Activated CD4-positive, alpha-beta T cell treated with anti-CD3 and anti-CD28 coated beads, Interleukin-2, amount 50 U/mL, for 24 hours (primary cell): ENCODE results near the gene RASGRF1.

ENCODE experiments used
- DNase-seq, 2 donors: peaks; one replicate each; pipeline ENCODE4 v3.0.0-alpha.2; 2020; ENCODE audit warnings: low read depth in 1 of 2, low spot score in 1 of 2

The RASGRF1 gene

DNA sequence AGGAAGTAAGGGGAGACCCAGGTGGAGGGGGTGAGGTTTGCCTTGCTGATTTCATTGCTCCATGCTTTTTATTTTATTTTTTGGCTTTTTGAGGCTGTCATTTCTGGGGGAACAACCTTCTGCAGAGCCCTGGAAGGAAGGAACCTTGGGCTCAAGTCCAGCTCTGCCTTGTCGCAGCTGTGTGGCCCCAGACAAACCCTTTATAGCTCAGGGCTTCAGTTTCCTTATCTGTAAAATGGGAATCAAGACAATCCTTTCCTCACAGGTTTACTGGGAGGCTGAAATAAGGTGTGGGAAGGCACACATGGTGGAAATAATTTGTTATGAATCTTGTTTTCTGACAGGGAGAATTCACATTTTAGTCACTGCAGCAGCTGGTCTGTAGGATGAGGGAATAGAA, 100.3 kb downstream of the RASGRF1 start:
- no peak for DNase-seq

DNA sequence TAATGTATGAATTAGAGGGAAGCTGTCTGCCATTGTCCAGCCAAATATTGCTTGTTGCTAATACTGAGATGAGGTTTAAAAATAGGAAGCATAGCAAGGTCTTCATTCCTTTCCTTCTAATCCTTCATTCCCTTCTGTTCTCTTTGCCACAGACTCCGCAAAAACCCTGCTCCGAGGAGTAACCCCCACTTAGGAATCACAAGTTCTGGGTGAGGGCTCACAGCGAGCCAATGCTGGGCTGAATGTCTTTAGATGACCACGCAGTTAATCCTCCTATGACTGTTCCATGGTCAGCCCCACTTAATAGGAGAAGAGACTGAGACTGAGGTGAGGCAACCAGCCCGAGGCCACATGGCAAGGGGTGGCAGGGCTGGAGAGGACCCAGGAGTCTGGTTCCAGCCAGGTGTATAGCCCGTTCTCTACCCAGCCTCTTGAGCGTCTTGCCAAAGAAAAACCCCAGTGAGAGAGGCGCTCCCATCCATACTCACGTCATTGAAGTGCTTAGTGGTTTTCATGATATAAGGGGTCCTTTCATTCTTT, 100.8 kb downstream of the RASGRF1 start:
- no peak for DNase-seq

DNA sequence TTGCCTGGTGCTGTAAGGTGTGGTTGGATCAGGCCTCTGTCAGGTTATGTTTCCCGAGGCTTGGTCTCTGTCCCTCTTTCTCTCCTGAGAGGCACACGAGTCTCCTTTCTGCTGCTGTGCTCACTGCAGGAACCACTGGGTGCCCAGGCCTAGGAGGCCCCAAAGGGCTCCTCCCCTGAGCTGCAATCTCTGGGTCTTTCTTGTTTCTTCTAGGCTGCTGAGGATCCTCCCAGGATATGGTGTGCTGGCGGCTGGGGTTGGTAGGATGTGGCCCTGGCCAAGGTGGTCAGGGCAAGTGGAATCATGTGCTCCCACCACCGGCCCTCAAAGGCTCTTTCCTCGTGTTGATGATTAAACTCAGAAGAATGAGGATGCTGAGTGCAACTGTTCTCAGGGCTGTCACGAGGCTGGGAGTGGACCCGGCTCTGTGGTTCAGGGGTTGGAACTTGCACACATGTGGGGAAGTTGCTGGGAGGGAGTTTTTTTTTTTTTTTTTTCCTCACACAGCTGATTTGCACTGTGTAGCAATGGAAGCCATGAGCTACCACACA, 102.1 kb downstream of the RASGRF1 start:
- DNase-seq, result no peak

DNA sequence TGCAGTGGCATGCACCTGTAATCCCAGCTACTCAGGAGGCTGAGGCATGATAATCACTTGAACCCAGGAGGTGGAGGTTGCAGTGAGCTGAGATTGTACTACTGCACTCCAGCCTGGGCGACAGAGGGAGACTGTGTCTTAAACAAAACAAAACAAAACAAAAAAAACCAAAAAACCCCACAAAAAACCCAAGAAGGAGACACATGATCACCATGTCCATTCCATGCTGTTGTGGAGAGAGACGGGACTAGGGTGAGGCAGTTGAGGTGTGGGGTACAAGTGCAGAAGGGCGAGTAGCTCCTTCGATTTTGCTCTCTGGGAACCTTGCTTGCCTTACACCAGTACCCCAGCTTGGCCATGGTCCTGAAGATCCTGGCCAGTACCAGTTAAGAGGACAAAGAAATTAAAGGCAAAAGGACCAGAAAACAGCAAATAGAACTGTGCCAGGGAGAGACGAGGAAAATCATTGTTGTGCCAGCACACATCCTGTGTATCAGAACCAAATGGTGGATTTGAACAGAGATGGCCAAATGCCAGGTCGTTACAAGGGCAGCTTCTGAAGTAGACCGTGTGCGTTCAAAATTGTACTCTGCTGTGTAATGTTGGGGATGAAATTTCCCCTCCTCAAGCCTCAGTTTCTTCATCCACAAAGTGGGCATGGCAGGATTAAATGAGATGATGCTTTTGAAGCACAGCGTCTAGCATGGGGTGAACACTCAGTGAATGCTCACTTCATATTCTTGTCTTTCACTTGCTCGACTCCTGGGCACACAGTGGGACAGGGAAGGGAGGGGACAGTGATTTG, 102.8 kb downstream of the RASGRF1 start:
- no peak for DNase-seq

DNA sequence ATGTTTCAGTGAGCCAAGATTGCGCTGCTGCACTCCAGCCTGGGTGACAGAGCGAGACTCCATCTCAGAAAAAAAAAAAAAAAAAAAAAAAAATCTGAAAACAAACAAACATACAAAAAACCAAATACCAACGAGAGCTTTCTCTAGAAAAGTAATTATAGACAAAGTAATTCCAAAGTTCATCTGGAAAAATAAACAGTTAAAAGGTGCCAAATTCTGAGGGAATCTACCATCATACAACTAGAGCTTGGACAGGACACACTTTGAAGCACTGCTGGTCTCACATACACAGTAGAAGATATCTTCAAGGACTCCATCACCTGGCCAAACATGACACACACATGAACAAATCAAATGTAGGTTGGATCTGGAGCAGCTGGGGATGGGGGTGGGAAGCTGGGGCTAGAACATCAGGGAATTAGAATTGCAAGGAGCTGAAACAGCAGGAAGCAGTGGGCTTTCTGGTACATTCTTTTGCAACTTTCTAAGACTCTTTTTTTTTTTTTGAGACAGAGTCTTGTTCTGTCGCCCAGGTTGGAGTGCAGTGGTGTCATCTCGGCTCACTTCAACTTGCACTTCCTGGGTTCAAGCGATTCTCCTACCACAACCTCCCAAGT, 104.6 kb downstream of the RASGRF1 start:
- DNase-seq, result no peak

DNA sequence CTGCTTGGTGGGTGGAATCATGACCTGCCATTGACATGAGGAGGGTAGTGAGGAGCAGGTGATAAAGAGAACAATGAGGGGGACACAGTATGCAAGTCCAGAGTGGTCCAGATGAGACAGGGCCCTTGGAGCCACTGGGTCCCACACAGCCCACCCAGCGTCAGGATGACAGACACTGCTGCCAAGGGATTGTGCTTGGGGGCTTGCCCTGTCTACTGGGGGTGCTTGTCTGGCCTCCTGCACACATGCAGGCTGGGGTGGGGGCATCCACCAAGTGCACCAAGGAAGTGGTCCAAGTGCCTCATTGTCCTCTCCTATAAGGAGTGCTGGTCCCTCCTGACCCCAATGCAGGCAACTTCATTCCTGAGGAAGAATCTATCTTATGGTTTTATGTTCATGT, 106.5 kb downstream of the RASGRF1 start:
- DNase-seq, result no peak

DNA sequence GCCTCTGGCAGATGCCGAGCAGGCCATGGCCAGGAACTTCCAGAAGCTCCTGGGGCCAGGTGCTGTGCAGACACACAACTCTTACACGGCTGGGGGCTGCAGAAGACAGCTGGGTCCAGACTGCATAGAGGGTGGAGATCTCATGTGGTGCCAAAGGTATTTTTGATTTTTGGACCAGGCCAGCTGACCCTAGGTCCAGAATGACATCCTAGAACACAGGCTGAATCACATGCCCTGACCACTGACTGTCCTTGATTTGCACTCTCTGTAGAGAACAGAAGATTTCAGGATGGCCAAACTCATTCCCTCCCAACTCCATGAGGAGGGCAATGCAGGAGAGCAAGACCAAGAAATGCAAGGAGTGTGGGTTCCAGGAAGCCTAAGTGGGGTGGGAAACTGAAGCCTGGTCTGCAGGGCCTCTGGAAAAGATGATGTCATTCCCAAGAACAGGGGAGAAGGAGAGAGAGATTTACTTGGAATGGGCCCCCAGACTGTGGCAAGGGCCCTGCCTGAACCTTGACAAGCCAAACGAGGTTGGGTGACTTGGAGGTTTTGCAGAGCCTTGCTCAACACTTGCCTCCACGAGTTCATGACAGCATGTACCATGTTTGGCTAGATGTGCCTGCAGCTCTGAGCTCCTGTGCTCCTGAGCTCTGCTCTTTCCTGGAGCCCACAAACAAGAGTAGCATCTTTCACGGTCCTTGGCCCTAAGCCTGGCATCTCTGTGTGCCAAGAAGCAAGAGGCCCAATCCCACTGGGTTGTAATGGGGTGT, 107.2 kb downstream of the RASGRF1 start:
- DNase-seq, result no peak

DNA sequence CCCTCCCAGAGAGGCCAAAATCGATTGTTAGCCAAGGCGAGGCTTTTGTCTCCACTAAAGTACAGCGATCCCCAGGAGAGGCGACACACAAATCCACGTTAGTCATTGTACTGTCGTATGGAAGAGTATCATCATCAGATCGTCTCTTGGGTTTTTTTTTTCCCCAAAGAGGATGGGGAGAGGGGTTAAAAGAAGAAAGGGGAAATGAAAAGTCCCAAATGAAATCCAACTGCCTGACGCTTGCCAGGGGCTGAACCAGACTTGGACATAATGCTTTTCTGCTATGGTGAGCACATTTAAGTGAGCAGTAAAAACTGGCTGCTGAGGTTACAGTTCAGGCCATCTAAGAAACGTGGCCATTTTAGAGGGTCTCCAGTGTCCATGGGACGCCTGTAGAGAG, 107.8 kb downstream of the RASGRF1 start:
- no peak for DNase-seq

DNA sequence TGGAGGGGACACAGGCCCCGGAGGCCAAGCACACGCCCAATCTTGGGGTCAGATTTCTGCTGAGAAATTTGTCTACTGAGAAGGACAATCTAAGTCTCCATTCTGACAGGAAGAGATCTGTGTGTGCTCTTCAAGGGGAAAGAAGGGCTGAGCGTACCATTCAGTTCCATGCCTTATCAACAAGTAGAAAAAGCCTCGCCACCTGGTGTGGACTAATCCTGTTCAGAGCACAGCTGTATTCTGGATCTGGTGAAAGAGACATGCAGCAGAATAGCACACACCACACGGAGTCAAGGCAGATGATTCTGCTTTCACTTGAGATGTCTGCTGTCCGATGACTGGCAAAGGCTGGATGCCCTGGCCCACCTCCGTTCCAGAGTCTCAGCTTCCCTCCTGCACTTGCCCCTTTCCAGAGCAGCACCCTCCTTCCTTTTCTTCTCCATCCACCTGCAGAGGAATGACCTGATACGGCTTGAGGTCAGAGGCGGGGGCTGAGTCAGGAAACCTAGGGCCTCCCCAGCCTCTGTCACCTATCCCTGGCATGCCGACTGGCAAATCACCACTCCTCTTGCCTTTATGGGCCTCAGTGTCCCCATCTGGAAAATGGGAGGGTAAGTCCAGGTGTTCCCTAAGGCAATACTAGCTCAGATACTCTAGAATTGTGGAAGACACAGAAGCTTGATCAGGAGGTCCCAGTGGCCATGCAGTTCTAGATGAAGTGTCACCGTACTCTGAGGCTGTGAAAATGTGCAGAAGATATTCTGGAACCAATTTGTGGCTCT, 108.9 kb downstream of the RASGRF1 start:
- no peak for DNase-seq

DNA sequence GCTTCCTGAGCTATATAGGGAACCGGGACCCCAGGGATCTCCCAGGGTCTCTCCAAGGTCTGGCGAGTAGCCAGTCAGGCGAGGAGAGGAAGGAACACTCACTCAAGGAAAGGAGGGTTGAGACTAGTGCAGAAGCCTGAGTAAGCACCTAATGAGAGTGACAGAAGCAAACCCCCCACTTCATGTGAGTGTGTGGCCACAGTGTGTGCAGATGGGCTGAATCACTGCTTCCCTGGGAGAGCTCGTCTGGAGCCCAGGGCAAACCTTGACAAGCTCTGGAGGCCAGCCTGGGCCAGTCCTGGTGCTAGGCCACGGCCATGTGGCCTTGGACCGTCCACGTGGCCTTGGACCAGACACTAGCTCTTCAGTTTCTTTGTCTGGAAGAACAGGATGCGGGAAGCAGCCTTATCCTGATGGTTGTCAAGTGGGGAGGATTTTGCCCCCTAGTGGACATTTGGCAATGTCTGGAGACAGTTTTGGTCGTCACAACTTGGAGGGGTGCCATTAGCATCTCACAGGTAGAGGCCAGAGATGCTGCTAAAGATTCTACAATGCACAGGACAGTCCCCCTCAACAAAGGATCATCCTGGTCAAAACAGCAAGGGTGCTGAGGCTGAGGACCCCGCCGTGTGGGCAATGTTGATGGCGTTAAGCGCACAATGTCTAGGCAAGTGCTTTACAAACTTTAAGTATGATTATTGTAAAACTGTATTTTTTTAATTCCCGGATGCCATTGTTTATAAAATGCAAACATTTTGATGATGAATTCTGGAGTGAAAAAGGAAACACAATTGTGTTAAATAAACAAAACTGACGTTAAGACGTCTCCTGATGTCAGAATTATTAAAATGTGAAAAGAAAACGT, 110.9 kb downstream of the RASGRF1 start:
- DNase-seq, result peak in 1 of 2 donors; percentile 4

DNA sequence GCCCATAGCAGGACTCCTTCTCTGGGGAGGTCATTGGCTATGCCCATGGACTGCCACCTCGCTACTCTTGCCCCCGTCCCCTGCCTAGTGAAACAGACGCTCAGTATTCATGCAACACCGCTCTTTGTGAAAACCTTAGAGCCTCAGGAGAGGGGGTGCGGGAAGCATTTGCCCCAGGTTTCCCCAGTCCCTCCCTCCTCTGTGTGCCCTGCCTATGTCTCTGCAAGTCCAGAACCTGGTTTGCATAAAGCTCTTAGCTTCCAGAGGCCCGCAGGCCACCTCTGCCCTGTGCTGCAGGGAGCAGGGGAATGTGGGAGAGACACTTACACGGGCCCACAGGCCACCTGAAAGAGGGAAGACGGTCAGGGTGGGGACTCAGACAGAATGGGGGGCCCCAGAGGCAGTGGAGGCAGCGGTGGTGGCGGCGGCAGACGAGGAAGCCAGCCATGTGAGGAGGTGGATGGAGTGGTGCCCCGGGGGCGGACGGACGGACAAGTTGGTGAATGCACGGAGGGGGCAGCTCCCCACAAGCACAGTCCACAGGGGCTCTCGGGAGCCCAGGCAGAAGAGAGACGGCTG, 111.9 kb downstream of the RASGRF1 start:
- no peak for DNase-seq

DNA sequence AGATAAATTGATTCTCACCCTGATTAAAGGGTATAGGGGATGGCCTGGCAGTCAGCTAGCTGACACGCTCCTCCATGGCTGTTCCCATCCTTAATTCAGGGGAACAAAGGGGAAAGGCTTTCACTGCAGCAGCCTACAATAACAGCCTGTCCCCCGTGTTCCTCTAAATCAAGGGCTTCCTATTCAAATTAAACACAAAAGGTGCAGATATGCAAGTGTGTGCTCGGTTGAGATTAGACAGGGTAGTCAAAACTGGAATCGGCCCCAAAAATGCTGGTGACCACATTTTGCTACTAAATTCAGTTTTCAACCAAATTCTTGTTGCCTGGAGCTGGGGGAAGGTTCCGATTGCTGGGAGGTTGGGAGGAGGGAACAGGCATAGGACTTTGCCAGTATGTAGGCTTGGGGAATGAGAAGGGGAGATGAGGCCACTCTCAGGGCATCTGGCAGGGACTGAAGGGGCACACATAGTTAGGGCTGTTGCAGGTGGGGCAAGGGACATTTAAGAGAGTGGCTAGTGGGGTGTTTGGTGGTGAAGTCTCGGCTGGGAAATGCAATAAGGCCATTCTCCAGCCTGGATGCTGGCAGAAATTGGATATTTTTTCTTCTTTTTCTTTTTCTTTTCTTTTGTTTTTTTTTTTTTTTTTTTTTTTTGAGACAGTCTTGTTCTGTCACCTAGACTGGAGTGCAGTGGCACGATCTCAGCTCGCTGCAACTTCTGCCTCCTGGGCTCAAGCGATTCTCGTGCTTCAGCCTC, 112.8 kb downstream of the RASGRF1 start:
- no peak for DNase-seq

DNA sequence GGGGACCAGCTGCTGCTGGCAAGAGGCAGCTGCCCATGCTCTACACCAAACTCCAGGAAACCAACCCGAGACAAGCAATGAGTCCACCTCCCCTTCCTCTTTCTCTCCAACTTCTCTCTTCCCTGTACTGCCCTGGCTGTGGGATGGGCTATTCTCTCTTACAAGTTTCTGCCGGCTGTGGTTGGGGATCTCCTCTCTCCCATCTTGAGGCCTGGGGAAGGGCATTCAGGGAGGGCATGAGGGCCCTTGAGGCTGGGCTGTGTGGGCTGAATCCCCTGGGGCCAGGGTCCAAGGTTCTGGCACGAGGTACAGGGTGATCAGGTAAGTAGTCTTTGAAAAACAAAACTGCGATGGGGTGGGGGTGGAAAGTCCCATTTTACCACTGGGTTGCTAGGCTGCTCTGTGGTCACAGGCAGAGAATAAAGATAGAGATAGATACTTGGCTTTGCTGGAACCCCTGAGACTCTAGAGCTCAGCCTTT, 113.4 kb downstream of the RASGRF1 start:
- DNase-seq, result no peak

DNA sequence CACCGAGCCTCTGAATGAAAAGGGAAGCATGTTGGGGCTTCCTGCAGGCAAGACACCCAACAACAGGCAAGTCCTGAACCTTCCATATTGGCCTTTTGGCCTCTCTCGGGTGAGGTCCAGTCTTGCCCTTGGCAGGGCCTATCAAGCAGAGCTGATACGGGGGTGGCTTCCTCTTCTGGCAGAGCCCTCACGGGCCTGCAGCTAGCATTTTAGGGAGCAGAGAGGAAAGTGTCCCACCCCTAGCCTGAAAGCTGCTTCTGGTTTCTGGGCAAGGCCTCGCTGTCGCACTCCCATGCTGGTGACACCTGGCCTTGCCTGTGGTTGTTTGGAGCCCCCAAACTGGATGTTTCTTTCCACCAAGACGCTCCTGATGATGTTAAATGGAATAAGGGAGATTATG, 113.9 kb downstream of the RASGRF1 start:
- DNase-seq, result no peak

DNA sequence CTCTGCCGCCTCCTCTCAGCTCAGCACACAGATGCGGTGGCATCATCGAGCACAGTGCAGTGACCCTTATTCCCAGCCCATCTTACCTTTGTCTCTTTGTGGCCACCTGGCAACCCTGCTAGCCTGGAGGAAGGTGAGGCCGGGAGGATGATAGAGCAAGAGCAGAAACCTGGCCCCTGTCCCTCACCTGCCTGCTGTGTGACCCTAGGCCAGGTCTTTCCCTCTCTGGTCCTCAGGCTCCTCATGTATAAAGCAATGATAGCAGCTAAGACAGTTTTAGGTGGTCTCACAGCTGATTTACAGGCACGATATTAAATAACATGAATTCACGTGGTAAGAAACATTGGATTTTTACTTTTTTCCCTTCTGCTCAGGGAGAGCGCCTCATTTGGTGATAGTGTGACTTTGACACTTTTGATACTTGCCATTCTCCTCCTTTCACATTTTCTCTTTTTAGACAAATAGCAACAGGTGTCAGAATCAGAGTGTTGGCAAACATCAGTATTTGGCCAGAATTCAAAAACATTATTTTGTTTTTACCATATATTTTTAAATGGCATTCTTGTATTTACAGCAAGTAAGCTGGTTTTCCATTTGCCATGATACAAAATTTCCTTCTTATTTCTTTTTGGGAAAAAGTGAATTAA, 116.2 kb downstream of the RASGRF1 start:
- DNase-seq, result no peak

DNA sequence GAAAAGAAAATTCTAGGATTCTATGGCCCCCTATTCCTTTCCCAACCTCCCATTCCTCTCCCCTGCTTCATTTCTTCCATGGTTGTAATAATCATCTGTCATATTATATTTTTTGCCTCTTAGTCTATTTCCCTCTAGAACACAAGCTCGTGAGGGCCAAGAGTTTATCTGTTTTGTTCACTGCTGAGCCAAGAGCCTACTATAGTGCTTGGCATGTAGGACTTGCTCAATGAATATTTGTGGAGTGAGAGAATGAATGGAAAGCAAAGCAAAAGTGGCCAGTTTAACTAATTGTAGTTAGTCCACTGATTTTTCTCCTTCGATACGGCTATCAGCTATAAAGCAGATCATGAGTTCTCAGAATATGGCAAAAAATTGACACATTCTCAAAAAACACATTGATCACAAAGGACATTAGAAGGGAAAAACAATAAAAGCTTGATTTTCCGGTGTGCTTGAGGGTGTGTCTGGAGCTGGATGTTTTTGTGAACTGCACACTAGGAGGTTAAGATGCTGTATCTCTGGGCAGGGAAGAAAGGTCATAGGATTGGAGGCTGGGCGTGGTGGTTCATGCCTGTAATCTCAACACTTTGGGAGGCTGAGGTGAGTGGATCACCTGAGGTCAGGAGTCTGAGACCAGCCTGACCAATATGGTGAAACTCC, 120.8 kb downstream of the RASGRF1 start:
- DNase-seq, result no peak

DNA sequence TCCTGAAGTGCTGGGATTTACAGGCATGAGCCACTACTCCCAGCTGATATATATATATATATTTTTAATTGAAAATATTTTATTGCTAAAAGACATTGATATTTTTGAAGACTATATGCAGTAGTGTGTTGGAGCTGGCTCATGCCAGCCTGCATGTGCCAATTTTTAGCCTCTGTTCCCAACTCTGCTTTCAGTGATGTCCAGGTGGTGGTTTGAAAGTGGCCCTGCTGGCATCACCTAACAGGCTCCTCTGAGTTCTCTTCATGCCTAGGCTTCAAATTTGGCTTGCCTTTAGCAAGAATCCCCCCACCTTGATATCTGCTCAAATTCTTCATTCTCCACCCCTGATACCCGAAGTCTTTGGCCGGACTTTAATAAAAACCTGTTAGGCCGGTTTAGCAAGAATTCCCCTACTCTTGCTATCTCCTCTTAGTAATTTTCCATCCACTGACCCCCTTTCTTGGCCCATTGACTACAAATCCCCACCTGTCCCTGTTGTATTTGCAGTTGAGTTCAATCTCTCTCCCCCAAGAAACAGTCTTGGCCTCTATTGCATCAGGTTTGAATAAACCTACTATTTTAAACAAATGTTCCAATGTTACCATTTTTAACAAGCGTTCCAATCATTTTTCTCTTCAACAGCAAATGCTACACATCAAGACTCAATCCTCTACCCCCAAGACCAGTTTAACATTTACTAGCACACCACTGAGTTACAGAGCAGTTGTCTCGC, 121.9 kb downstream of the RASGRF1 start:
- DNase-seq, result no peak
